Subcutaneous adipose tissue (tissue), 4 donors: Measurements from ENCODE around the gene DOCK4. TPM values are rescaled to one million over a fixed set of nuclear protein-coding genes. Genes with fewer than 3 reads are reported as not detected.

Source experiments
- CTCF ChIP-seq: fragments of 450-650 bp; IDR thresholded peaks from one replicate; pipeline ENCODE4 v1.5.1; 2016; ENCODE audit warnings: low read depth, mild to moderate bottlenecking, control low read depth, antibody characterized with exemption, moderate library complexity
- total RNA-seq, 4 donors: library from RNA; depleted of rRNA; stranded (reverse); fragments of >200 nt; gene quantifications; one replicate each; pipeline ENCODE4 v1.1.0, GENCODE V29; 2016

Gene DOCK4
- total RNA-seq, 4 donors from 2014 or later, result 44.3 to 59.3 (median 52.5) TPM

- no peak for TF ChIP-seq CTCF
Observed at GRCh38 chr7:112186300-112186699, 19.9 kb downstream of the DOCK4 start.

DNA sequence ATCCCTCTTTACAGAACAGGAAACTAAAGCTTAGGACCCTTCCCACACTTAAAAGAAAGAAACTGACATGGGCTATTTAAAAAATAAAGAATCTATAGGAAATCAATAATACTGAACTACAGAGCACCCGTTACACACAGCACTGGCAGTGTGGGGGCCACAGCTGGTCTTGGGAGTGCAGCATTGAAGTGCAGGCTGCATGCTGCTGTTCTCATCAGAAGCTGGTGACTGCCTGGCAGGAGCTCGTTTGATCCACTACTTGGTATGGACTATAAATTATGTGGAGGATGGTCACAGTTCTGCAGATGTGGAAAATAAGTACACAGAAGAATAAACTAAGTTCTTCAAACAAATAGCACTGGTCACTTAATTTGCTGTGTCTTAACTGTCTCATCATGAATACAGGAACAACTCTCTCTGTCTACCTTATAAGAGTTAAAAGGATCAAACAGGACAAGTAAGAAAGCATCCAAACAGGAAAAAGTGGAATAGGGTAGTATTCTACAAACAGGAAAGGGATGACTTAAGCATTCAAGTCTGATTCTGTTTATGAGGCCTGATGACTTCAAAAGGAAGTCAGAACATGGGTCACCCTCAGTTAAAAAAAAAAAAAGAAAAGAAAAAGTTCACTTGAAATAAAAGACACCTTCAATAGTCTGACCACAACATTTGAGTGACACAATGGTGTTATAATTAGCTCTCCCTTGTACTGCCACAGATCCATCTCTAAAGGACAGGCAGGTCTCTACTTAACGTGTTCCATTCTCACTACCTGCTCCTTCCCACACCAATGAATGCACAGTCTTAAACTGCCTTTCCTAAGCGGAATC lies 21.0 kb downstream of the DOCK4 start:
- no peak for TF ChIP-seq CTCF

DNA sequence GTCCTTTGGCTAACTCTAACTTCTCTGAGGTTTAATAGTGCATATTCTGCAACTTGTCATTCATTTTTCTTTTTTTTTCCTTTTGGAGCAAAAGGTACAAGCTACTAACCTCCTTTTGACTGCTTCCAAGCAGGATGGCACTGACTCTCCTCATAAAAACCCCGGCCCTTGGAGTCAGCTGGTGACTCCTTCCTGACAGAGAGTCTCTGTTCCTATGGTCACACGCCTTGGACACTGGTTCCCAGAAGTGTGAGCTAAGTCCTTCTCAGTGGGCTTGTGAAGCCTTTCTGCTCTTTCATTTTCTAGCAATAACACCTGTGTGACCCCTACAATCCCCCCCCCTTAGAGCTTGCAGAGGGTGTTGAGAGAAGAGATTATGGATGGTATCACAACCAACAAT lies 21.7 kb downstream of the DOCK4 start:
- TF ChIP-seq CTCF, result no peak

GRCh38 chr7:112183266-112183665 lies 22.9 kb downstream of the DOCK4 start:
- TF ChIP-seq CTCF, result no peak

GRCh38 chr7:112182749-112183148 lies 23.4 kb downstream of the DOCK4 start:
- TF ChIP-seq CTCF, result no peak

DNA sequence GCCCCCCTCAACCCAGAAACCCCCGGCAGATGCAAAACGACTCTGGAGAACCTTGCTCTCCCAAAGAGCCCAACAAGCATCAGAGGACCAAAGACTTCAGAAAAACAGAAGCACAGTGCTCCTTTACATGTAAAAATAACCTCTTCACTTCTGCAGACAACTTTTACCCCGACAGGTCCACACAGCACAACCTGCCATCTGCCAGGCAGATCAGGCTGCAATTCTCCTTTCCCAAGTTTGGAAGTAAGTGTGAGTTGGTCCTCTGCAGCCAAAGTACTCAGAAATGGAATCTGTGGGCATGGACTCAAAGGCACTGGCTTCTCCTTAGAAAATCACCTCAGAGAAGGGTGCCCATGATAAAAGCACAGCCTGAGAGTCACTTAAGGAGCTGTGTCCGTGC lies 26.0 kb downstream of the DOCK4 start:
- TF ChIP-seq CTCF, result no peak

DNA sequence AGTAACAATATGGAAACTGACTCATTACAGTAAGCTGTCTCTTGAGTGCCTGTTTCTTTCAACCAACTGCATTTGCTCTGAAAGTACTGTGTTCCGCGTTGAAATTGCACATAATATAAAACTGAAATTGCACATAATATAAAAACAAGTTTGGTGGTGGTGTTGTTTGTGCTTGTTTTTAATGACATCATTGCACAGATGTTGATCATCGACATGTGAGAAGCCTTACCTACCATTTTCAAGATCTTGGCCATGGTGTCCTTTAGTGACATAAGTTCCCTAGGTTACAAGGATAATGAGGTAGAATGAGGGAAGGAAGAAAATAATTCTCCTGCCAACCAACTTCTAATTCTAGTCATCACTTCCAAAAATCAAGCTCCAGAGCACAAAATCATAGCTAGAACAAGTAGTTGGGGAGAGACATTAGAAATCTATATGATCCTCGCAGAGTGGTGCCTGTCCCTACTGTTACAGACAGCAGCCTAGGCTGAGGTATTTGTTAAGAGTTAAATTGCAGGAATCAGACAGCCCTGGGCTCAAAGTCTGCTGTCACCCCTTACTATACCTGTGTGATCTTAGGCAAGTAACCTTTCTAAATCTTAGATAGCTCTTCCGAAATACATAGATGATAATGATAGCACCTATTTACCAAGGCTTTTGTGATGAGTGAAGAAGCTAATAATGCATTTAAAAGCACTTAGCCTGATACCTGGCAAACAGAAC lies 29.3 kb downstream of the DOCK4 start:
- TF ChIP-seq CTCF, result no peak
